Effector CD8-positive, alpha-beta T cell (primary cell): Measurements from ENCODE around the gene PCAT6.
A peak's percentile ranks its signal among the peaks of the same experiment; 100 is the strongest.
"Not testable (repeated sequence)": the region's sequence is repeated elsewhere in the genome, so short reads cannot be mapped to it uniquely, and the experiment has no call there.

Source experiments
- DNase-seq: peaks from one replicate; lab custom pipeline; 2025; lab: John Stamatoyannopoulos, UW

Gene PCAT6

GRCh38 chr1:202807451-202807925 is 3.3 kb upstream of the PCAT6 start:
- peak; percentile 36 for DNase-seq

- DNase-seq, result peak; percentile 30
These were observed 2.6 kb upstream of the PCAT6 start, which contains the start of gene KDM5B for GRCh38 chr1:202807926-202808757. KDM5B (minus strand) TSS chr1:202808421; CDS start chr1:202808305, 116 bp downstream.

GRCh38 chr1:202809597-202810159 is 1.1 kb upstream of the PCAT6 start:
- no peak for DNase-seq

GRCh38 chr1:202810193-202810614 is 550 bp upstream of the PCAT6 start:
- no peak for DNase-seq

- peak; percentile 23 for DNase-seq
These were observed 782 bp downstream of the PCAT6 start for GRCh38 chr1:202811296-202812175.

- DNase-seq, result no peak
These were observed 1.6 kb downstream of the PCAT6 start for GRCh38 chr1:202812176-202813026.

- no peak for DNase-seq
These were observed 4.4 kb downstream of the PCAT6 start for GRCh38 chr1:202815120-202815519.

- DNase-seq, result no peak
These were observed 8.1 kb downstream of the PCAT6 start for GRCh38 chr1:202818819-202819218.

- DNase-seq, result no peak
These were observed 10.7 kb downstream of the PCAT6 start for GRCh38 chr1:202821467-202821866.

GRCh38 chr1:202825748-202826147 is 15.0 kb downstream of the PCAT6 start:
- no peak for DNase-seq

- not testable (repeated sequence) for DNase-seq
These were observed 18.5 kb downstream of the PCAT6 start for GRCh38 chr1:202829223-202829622.

GRCh38 chr1:202831906-202832305 is 21.2 kb downstream of the PCAT6 start:
- no peak for DNase-seq

GRCh38 chr1:202834771-202835547 is 24.2 kb downstream of the PCAT6 start:
- no peak for DNase-seq

- DNase-seq, result no peak
These were observed 24.9 kb downstream of the PCAT6 start for GRCh38 chr1:202835548-202836072.

- DNase-seq, result no peak
These were observed 26.1 kb downstream of the PCAT6 start for GRCh38 chr1:202836623-202837403.

- no peak for DNase-seq
These were observed 27.1 kb downstream of the PCAT6 start for GRCh38 chr1:202837746-202838262.

- no peak for DNase-seq
These were observed 32.3 kb downstream of the PCAT6 start for GRCh38 chr1:202843081-202843480.

GRCh38 chr1:202844259-202844658 is 33.5 kb downstream of the PCAT6 start:
- no peak for DNase-seq

- DNase-seq, result no peak
These were observed 34.2 kb downstream of the PCAT6 start for GRCh38 chr1:202844935-202845334.
